HG03095 (cell line): ENCODE measurements around the gene SEMA3D.

Source experiments
- ATAC-seq: cut with Tn5 transposase; IDR thresholded peaks from one replicate; pipeline ENCODE4 v1.9.1; 2021; ENCODE audit warnings: moderate library complexity; ENCODE audit not compliant: unreplicated experiment

SEMA3D gene

DNA sequence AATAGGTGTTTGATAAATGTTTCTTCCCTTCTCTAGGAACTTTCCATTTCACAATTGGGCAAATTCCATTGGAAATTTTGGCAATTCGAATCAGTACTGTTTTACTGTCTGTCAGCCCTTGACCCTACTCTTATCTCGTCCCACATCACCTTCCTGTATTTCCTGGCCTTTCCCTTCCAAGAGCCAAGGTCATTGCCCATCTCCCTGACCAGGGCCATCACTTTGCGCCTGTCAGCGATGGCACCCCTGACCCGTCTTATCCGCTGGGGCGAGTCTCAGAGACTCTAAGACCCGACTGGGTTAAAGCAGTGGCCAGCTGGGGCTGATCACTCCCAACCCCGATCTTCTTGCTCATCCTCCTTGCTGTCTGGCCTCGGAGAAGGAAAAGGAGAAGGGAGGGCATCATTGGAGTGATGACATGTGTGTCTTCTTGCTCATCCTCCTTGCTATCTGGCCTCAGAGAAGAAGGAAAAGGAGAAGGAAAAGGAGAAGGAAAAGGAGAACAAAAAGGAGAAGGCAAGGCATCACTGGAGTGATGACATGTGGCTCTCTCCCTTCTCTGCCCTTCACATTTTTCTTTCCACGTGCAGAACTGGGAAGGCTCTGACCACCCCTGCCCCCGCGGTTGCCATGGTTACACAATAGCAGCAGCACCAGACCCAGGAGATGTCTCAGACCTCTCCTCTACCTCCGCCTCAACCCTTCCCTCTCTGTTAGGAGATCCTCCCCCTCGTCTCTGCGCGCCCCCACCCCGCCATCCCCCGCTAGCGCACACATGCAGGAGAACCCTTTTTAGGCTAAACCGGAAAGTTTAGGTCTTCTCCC is 2.0 kb downstream of the SEMA3D start:
- no peak for ATAC-seq

DNA sequence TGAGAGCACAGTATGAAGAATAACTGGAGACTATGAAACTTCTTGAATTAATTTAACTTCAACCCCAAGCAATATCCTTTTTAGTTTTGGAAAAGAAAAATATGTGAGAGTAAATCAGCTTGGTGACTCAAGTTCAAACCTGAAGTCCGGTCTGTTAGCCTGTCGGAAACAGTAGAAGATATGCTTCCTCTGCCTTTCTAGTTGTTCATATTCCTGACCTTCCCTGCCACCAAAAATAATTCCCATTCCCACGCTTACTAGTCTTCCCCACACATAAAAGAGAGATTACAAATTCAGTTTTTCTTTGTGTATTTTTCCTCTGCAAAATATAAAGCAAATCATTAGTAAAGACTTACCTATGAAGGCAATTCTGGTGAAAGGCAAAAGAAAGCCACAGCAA is 3.6 kb downstream of the SEMA3D start:
- no peak for ATAC-seq

DNA sequence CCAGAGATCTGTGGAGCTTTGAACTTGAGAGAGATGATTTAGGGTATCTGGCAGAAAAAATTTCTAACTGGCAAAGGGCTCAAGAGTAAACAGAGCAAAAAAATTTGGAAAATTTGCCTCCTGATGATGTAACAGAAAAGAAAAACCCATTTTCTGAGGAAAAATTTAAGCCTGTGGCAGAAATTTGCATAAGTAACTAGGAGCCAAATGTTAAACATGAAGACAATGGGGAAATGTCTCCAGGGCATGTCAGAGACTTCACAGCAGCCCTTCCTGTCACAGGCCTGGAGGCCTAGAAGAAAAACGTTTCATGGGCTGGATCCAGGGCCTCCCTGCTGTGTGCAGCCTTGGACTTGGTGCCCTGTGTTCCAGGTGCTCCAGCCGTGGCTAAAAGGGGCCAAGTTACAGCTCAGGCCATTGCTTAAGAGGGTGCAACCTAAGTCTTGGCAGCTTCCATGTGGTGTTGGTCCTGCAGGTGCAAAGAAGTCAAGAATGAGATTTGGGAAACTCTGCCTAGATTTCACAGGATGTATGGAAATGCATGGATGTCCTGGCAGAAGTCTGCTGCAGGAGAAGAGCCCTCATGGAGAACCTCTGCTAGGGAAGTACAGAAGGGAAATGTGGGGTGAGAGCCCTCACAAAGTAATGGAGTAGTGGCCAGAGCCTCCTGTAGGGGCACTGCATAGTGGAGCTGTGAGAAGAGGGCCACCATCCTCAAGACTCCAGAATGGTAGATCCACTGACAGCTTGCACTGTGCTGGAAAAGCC is 8.1 kb downstream of the SEMA3D start:
- ATAC-seq = no peak

DNA sequence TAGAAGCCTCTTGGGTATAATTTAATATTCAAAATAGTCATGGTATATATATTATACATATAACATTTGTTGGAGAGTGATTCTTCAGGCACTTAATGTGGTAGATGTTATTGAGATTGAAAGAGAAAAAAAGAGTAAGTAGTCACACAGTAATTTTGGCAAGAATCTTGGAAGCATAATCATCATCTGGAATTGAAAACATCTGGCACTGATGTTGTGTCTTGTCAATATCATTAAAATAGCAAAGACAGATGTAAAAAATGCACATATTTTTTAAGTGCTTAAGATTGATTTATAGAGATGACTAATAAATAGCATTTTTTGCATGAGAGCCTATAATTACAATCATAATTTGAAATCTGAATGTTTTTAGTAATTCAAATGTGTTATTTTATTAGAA is 9.5 kb downstream of the SEMA3D start:
- no peak for ATAC-seq

DNA sequence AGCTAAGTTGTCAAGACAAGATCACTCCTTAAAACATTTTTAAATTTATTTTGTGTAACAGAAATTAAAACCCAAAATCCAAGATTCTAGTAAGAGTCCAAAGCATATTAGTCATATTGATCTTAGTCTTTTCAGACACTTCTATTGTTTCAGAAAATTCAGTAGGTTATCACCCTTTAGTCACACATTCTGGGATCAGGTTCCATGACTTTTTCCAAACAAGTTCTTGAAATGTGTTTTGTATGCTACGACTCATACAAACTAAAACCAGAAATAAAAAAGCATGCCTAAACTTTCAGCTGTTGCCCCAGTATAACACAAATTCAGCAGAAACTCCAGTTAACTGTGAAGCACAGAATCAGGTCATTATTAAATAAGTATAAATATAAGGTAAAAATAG is 10.7 kb downstream of the SEMA3D start:
- ATAC-seq = no peak

DNA sequence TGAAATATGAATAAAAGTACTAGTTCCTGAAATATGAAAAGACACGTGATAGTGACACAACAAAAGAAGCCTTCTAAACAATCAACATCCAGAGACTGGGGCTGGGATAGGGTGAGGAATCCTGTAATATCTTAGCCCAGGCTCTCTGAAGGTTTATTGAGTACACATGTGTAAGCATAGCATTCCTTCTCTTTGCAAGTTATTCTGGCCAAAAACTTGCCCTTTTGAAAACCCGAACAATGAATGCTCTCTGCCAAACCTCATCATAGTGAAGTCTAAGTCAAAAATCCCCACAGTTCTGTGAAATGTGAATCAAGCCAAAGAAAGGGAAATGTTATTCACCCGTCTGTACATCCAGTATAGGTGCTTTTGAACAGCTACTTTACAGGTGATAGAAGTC is 11.6 kb downstream of the SEMA3D start:
- ATAC-seq = no peak

DNA sequence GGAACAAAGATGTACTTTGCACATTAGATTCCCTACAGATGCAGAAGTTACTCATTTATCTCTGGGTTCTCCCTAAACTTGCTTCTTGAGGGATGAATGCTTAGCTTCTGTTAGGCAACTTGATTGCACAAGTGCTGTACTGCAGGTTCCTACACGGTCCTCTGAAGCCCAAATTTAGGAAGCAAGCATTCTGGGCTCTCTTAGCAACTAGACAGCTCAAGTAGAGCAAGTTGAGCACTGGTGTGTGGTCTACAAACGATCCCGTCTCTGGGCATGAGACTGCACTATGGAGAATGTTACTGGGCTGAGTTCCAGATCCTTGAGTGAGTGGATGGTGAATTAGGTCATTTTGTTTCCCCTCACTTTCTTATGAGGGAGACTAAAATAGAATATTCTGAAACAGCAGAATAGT is 14.3 kb downstream of the SEMA3D start:
- no peak for ATAC-seq

DNA sequence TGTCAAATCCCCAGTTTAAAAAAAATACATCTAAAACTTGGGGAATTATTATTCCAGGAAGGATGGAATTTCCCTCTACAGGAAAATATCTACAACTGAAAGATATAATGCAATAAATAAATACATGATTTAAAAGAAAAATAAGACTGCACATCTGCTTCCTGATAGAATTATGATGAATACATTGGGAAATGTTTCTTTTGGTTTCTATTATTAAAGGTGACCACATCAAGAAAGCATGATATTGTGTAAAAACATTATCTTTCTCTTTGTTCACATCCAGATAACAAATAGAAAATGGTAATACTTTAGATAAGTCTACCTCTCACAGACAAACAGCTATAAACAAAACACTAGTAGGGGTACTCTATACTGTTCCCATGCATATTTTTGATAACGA is 19.2 kb downstream of the SEMA3D start:
- ATAC-seq = no peak

DNA sequence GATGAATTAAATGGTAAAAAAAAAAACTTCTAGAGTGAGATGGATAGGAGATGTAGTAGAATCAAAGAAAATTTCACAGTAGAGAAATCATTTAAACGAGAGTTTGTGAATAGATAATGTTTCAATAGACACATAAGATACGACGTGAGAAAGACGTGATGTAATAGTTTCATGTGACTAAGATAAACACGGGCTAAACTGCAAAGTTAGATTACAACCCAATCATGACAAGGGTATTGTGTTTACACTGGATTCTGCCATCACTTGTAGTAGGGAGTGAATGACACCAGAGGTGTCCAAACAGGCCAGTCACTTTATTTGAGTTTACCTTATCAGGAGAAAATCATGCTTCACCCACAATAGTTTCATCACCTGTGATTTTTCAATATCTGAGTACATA is 21.6 kb downstream of the SEMA3D start:
- no peak for ATAC-seq

DNA sequence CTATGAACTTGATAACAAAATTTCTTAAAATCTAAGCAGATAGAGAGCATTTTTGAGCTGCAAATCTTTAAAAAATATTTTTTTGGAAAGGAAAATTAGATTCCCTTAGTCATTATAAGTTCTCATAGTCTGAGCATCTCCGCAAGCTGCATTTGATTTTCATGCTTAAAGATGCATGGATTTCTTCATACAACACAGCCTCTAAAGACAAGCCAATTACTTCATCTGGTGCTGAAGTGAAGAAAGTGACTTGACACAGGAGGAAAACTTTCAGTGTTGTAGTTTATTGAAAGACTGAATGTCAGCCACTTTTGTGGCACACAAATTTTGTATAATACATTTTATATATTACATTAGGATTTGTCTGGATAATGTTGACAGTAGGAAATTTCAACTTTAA is 22.5 kb downstream of the SEMA3D start:
- no peak for ATAC-seq

DNA sequence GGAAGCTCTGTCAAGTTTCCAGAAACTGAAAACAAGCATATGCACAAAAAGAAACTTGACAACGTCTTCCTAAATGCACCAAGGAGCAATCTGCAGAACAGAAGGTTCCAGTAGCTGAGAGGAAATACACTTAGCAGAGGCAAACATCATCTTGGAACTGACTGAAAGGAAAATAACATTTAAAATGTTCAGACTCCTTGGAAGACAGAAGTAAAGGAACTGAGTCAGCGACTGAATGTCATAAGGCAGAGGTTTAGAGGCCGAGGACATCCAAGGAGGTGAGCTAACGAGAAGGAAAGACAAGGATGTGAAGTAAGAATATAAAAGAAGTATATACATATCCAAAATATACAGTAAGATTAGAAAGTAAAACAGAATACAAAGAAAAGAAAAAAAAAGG is 24.1 kb downstream of the SEMA3D start:
- ATAC-seq = no peak

DNA sequence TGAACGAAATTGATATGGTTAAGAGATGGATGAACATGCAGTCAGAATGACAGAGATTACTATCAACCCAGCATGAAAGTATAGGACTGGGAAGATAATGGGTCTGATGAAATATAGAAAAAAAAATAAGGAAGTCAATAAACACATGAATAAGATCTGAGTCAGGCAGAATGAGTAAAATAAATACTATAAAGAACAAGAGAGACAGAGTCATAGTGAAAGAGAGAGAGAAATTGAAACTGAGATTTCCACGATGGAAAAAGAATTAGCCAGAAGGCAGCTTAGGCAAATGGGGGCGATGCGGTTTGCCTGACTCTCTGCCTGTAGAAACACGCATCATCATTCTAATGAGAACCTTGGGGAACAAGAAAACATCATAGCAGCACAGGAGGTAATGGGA is 26.6 kb downstream of the SEMA3D start:
- peak; percentile 82 for ATAC-seq

DNA sequence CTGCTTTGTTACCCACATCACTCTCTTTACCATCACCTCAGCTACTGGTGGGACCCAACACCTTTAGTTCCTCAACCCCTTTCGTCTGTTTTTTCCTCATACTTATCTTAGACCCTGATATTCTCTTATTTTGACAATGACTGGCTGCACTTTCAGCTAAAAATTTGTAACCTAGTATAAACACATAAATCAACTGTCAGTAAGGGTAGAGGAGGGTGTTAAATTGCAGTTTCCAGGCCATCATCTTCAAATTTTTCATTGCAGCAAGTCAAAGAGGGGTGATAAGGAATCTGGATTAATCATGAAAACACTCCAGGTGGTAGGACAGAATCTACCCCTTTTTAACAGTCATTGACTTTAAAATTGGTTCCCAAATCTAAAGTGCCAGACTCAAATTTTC is 27.9 kb downstream of the SEMA3D start:
- no peak for ATAC-seq

DNA sequence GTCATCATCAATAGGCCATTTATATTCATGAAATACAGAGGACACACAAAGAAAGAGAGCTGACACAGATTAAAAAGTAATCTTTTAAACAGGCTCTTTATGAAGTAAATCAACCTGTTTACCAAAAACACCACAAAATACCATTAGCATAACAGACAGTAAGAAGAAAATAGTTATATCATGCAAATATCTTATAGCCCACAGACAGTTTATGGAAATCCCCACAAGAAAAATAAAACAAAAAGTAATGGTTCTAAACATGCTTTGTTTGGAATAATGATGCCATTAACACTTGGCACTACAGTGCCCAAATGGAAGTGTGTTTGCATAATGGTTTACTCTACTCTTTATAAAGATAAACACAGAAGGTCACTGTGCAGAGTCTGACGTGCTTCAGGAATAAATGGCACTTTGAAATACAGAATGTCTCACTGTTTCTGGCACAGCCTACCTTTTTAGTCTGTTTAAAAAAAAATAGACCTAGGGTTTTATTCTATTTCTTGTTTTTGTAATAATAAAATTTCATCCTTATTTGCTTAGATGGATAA is 30.1 kb downstream of the SEMA3D start:
- no peak for ATAC-seq

DNA sequence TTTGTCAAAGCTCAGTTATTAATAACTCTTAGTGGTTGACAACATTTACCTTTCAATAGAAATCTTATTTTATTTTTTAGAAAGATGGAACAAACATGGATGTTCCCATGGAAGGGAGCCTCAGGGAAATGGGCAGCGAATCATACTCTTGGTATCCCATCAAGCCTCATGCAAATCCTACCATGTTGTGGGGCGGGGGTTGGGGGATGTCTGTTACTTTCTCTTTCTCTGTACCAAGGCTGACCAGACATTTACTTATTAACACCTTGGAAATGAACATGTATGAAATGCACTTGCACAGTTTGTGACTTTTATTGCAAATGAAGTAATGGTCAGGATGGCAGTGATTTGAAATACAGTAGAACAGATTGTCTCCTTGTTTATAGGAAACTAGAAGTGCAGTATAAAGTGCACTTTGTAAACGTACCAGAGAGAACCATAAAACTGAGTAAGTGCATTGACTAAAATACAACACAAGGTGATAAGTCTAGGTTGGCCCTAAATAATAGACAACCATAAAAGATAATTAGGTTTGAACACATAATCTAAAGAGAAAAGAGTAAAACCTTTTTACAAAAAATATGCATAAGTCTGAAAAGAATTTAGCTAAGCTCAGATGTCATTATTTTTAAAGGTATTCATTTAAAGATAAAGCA is 32.4 kb downstream of the SEMA3D start:
- ATAC-seq = no peak

DNA sequence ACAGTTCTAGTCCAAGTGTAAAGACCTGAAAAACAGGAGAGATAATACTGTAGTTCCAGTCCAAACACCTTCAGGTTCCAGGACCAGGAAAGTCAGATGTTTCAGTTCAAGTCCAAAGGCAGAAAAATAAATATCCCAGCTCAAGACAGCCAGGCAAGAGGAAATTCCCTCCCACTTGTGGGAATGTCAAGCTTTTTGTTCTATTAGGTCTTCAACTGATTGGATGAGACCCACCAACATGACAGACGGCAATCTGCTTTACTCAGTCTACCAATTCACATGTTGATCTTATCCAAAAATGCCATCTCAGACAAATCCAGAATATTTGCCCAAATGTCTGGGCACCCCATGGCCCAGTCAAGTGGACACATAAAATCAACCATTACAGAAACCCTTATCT is 33.1 kb downstream of the SEMA3D start:
- no peak for ATAC-seq

DNA sequence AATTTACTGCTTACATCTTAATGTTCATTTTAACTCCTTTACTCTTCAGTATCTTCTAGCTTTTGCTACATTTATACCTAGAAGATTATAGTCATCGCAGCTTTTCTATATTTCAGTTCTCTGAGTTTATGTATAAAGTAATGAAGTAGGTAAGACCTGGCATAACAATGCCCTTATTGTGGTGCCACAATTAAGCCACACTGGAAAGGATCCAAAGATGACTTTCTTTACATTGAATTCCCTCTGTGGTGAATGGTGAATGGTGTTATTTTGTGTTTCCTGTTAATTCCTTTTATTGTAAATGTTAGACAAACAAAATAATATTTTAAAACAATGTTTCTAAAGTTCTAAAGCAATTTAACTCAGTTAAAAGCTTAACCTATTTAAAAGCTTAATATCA is 36.2 kb downstream of the SEMA3D start:
- no peak for ATAC-seq

DNA sequence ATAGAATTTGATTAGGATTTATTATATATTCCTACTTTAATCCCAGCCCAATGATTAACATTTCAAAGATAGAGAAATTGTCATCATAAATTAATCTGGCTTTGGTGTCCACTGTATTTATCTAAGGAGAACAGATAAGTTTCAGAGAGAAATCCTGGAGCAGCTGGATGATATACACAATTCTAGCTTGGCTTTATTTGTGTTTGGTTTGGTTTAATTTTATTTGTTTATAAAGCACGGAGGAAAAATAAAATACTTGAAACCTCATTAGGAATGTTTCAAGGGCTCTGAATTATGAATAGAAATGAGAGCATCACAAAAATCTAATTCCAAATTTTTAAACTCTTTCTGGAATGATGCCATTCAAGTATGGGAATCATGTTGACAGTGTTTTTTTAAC is 42.1 kb downstream of the SEMA3D start:
- ATAC-seq = no peak

DNA sequence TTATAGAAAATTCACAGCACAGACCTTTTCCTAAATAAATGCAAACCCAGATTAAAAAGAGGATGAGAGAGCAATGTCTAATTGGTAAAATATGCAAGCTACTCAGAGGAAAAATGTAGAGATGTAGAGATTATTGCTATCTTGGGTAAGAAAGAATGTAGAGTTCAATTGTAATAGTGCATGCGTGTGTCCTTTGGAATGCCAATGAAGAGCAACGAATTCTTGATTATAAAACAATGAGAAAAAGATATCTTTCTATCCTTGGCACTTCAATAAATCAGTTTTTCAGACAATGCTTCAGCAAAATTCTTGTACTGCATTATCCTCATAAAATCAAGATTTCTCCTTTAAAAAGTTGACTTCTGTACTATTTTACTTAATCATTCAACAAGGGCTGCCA is 50.9 kb downstream of the SEMA3D start:
- ATAC-seq = no peak

DNA sequence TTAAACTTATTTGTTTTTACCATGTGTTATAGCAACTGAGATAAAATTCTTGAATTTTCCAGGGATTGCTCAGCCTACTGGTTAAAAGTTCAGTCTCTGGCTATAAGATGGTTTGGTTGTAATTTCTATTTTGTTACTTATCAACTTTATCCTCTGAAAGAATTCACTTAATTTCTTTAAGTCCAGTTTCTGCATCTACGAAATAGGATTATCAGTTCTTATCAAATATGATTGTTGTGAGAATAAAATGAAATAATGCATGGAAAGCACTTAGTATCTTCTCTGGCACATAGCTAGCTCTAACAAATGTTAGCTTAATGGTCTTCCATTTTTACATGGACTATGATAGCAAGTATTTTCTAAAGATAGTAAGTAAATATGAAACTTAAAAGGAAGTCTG is 53.3 kb downstream of the SEMA3D start:
- no peak for ATAC-seq

DNA sequence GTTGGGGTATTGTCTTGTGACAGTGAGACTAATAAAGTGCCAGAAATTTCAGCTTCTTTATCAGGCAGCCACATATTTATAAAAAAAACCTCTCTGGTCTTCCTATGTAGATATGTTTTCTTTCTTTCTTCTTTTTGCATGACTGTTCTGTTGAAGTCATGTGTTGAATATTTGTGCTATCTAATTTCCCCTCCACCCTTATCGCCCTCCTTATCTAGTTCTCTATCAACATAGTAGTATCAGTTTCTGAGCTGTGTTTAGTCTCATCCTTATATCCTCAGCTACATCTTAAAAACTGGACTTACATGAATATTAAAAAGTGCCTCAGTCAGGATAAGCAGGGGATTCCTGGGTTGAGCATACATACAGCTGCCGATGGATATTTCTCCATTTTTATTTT is 53.9 kb downstream of the SEMA3D start:
- no peak for ATAC-seq

DNA sequence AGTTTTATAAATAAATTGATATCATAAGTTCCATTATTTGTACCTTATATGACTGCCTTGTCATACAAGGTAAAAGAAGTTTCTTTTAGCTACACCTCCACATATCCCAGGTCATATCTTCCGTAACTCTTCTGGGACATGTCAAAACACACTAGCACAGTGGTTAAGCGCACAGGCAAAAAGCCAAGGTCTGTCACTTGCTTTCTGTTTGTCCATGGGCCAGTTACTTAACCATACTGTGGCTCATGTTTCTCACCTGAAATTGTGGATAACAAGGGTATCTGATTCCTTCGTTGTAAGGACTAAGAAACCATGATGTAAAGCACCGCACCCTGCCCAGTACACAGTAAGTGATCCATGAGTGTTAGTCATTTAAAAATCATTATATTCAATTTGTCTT is 56.2 kb downstream of the SEMA3D start:
- ATAC-seq = no peak
